Brain microvascular endothelial cell (primary cell): ENCODE data around the gene ME2.

Experiments used
- DNase-seq: peaks from one replicate; pipeline ENCODE4 v3.0.0-alpha.2; 2020
- H3K27ac ChIP-seq: fragments of 250-450 bp; sonication (Bioruptor Pico); 2 replicates; pipeline ENCODE4 v1.5.1; 2020; ENCODE audit warnings: mild to moderate bottlenecking, moderate library complexity
- H3K27me3 ChIP-seq: fragments of 250-450 bp; sonication (Bioruptor Pico); replicated peaks from 2 replicates; pipeline ENCODE4 v1.5.1; 2020; ENCODE audit warnings: mild to moderate bottlenecking
- H3K36me3 ChIP-seq: fragments of 250-450 bp; sonication (Bioruptor Pico); replicated peaks from 2 replicates; pipeline ENCODE4 v1.5.1; 2020; ENCODE audit warnings: mild to moderate bottlenecking
- H3K4me3 ChIP-seq: 2 replicates; pipeline ENCODE4 v1.5.1; 2011; ENCODE audit warnings: low read depth, mild to moderate bottlenecking, control low read depth, low read length, moderate library complexity
- CTCF ChIP-seq: IDR thresholded peaks from 2 replicates; pipeline ENCODE4 v1.5.1; 2011; ENCODE audit warnings: low read depth, mild to moderate bottlenecking, moderate library complexity, low read length, control low read depth, inconsistent platforms; ENCODE audit errors: missing control alignments
- in situ Hi-C: cut with HindIII; loops from 2 replicates; pipeline ENCODE4 v1.10.0; 2017; ENCODE audit warnings: low sequenced_read_pairs, low pct_ligation_motif_present

The ME2 gene

GRCh38 chr18:50955253-50955652 lies 76.3 kb downstream of the ME2 start:
- Histone ChIP-seq H3K27ac (no peak overlapping the region), H3K4me3 (no peak overlapping the region), H3K36me3 (no peaks in the 10 kb centered on the region), H3K27me3 (no peaks in the 10 kb centered on the region)
- no peak for DNase-seq
- no peak for TF ChIP-seq CTCF
- in situ Hi-C loops: no loop called here

GRCh38 chr18:50956116-50956515 lies 77.2 kb downstream of the ME2 start:
- no peak for DNase-seq
- TF ChIP-seq CTCF: no peak
- Histone ChIP-seq H3K27ac (no peak overlapping the region), H3K27me3 (no peaks in the 10 kb centered on the region), H3K36me3 (no peaks in the 10 kb centered on the region), H3K4me3 (no peak overlapping the region)
- in situ Hi-C loops: no loop called here

GRCh38 chr18:50961974-50962373 lies 83.1 kb downstream of the ME2 start:
- H3K27me3 ChIP-seq: no peaks in the 10 kb centered on the region
- no peaks in the 10 kb centered on the region for H3K36me3 ChIP-seq
- H3K27ac ChIP-seq: no peak overlapping the region
- no peak for DNase-seq
- H3K4me3 ChIP-seq: no peak overlapping the region
- in situ Hi-C loops: no loop called here
- no peak for TF ChIP-seq CTCF

- H3K27ac ChIP-seq: peak within 1 kb of the TSS; percentile 79
- H3K27me3 ChIP-seq: no peaks in the 10 kb centered on the region
- in situ Hi-C loops: no loop called here
- DNase-seq: peak; percentile 62
- H3K36me3 ChIP-seq: no peaks in the 10 kb centered on the region
- TF ChIP-seq CTCF: no peak
- peak within 1 kb of the TSS; percentile 85 for H3K4me3 ChIP-seq
Measured at GRCh38 chr18:50967714-50968661, 89.1 kb downstream of the ME2 start, which contains the start of gene ELAC1. Gene ELAC1, plus strand, starts transcription at chr18:50968040. Its CDS starts 6,365 bp downstream, at chr18:50974405.

- H3K36me3 ChIP-seq: no peaks in the 10 kb centered on the region
- H3K27me3 ChIP-seq: no peaks in the 10 kb centered on the region
- in situ Hi-C loops: no loop called here
- H3K27ac ChIP-seq: no peak overlapping the region
- DNase-seq: no peak
- H3K4me3 ChIP-seq: no peak overlapping the region
- no peak for TF ChIP-seq CTCF
Measured at GRCh38 chr18:50969448-50969847, 90.5 kb downstream of the ME2 start.
